ENCODE data around the gene TRAM1L1.

TRAM1L1 gene

DNA sequence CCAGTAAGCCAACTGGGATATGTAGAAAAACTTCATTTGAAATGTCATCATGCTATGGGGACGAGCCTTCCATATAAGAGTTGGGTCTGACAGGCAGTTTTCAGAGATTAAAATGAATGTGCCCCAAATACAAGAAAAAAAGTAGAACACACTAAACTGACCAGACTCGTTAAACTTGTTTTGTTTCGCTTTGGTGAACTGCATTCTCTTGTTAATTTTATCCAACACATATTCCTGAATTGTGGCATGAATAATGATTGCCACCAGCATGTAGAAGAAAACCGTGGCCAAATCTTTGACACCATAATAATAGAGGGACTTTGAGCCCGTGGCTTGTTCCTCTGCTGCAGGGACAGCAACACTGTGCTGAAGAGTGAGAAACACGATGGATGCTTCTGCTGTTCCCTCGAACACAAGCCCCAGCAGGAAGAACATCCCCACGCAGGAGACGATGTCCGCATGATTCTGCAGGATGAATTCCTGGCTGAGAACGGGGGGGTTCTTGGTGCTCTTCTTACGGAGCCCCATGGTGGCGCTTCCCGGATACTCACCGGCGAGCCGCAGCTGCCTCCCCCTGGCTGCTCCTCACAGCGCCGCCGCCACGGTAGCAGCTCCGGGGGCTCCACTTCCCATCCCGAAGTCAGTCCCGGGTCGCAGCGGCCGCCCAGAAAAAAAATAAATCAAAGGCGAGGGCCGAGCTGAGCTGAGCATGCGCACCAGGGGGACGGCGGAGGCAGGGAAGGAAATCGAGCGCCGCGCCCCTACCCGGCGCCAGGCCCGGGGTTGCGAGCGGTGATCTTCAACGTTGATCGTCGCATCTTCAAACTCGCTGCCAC lies at the start of gene TRAM1L1:
TRAM1L1 (minus strand) TSS at position 711 of the 836 bp plus-strand sequence; CDS start at position 528, 183 bp downstream.
- Histone ChIP-seq H3K9me2 (replicated peaks; ENCODE audit: insufficient read depth, low read length) (no peaks in the 10 kb centered on the region), H3K36me3 (ENCODE audit: low read length) (no peaks in the 10 kb centered on the region), H2AFZ (ENCODE audit: low read depth, low read length, severe bottlenecking) (no peak within 1 kb of the TSS), H3K4me2 (ENCODE audit: low read depth, low read length, poor library complexity, severe bottlenecking) (no peak within 1 kb of the TSS), H3F3A (ENCODE audit: insufficient read depth) (no peaks in the 10 kb centered on the region), H3K27ac (ENCODE audit: low read depth, low read length) (no peak within 1 kb of the TSS), H3K4me3 (ENCODE audit: insufficient read depth, low read length, poor library complexity, severe bottlenecking) (no peak within 1 kb of the TSS), H3K9ac (ENCODE audit: low read length) (no peak within 1 kb of the TSS), H3K79me2 (ENCODE audit: insufficient read depth, low read length) (no peaks in the 10 kb centered on the region), H3K27me3 (ENCODE audit: low read length) (no peaks in the 10 kb centered on the region), H4K20me1 (ENCODE audit: low read depth, low read length) (no peaks in the 10 kb centered on the region), H3K9me3 (ENCODE audit: insufficient read depth, low read length) (no peaks in the 10 kb centered on the region)
- TF ChIP-seq, protein P1, sequence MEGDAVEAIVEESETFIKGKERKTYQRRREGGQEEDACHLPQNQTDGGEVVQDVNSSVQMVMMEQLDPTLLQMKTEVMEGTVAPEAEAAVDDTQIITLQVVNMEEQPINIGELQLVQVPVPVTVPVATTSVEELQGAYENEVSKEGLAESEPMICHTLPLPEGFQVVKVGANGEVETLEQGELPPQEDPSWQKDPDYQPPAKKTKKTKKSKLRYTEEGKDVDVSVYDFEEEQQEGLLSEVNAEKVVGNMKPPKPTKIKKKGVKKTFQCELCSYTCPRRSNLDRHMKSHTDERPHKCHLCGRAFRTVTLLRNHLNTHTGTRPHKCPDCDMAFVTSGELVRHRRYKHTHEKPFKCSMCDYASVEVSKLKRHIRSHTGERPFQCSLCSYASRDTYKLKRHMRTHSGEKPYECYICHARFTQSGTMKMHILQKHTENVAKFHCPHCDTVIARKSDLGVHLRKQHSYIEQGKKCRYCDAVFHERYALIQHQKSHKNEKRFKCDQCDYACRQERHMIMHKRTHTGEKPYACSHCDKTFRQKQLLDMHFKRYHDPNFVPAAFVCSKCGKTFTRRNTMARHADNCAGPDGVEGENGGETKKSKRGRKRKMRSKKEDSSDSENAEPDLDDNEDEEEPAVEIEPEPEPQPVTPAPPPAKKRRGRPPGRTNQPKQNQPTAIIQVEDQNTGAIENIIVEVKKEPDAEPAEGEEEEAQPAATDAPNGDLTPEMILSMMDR (IDR thresholded peaks at IDR 0.05; ENCODE audit: insufficient read depth, low read length, poor library complexity, severe bottlenecking): no peak
- no peak for TF ChIP-seq EZH2phosphoT487 (conservative IDR thresholded peaks at IDR 0.05; ENCODE audit: low read length)

DNA sequence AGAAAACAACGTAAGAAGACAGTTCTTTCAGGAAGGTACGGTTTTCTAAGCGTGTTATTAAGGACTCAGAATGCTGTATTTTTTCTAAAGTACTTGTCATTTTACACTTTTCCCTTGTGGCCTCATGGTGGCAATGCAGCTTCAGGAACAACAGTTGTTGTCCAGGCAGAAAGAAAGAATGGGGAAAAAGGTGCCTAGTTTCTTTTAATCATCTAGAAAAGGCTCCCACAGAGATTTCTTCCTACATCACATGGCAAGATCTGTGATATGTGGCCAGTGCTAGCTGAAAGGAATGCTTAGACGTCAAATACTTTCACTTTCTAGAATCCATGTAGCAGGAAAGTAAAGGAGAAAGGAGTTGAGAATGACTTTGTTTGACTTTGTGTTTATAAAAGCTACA lies 49.0 kb upstream of the TRAM1L1 start:
- Histone ChIP-seq H3K4me2 (ENCODE audit: low read depth, low read length, poor library complexity, severe bottlenecking) (peak overlapping the region; percentile 53), H3K27ac (ENCODE audit: low read depth, low read length) (no peak overlapping the region), H3K4me3 (ENCODE audit: insufficient read depth, low read length, poor library complexity, severe bottlenecking) (no peak overlapping the region), H3K9ac (ENCODE audit: low read length) (peak overlapping the region; percentile 20; the same call in 1 of the 2 replicates), H3K27me3 (ENCODE audit: low read length) (no peaks in the 10 kb centered on the region), H3F3A (ENCODE audit: insufficient read depth) (no peaks in the 10 kb centered on the region), H3K9me3 (ENCODE audit: insufficient read depth, low read length) (no peaks in the 10 kb centered on the region), H4K20me1 (ENCODE audit: low read depth, low read length) (no peaks in the 10 kb centered on the region), H3K79me2 (ENCODE audit: insufficient read depth, low read length) (no peaks in the 10 kb centered on the region), H3K9me2 (replicated peaks; ENCODE audit: insufficient read depth, low read length) (no peaks in the 10 kb centered on the region), H2AFZ (ENCODE audit: low read depth, low read length, severe bottlenecking) (peak overlapping the region; percentile 80), H3K36me3 (ENCODE audit: low read length) (no peaks in the 10 kb centered on the region)
- no peak for TF ChIP-seq EZH2phosphoT487 (conservative IDR thresholded peaks at IDR 0.05; ENCODE audit: low read length)
- TF ChIP-seq, protein P1 (IDR thresholded peaks at IDR 0.05; ENCODE audit: insufficient read depth, low read length, poor library complexity, severe bottlenecking): no peak

- peak overlapping the region; percentile 34 for H2AFZ ChIP-seq (ENCODE audit: low read depth, low read length, severe bottlenecking)
- no peaks in the 10 kb centered on the region for H4K20me1 ChIP-seq (ENCODE audit: low read depth, low read length)
- H3K4me3 ChIP-seq (ENCODE audit: insufficient read depth, low read length, poor library complexity, severe bottlenecking): no peak overlapping the region
- H3K27ac ChIP-seq (ENCODE audit: low read depth, low read length): no peak overlapping the region
- H3F3A ChIP-seq (ENCODE audit: insufficient read depth): no peaks in the 10 kb centered on the region
- H3K9me3 ChIP-seq (ENCODE audit: insufficient read depth, low read length): no peaks in the 10 kb centered on the region
- H3K27me3 ChIP-seq (ENCODE audit: low read length): no peaks in the 10 kb centered on the region
- no peaks in the 10 kb centered on the region for H3K79me2 ChIP-seq (ENCODE audit: insufficient read depth, low read length)
- H3K36me3 ChIP-seq (ENCODE audit: low read length): no peaks in the 10 kb centered on the region
- H3K9me2 ChIP-seq (replicated peaks; ENCODE audit: insufficient read depth, low read length): no peaks in the 10 kb centered on the region
- no peak overlapping the region for H3K4me2 ChIP-seq (ENCODE audit: low read depth, low read length, poor library complexity, severe bottlenecking)
- no peak overlapping the region for H3K9ac ChIP-seq (ENCODE audit: low read length)
- TF ChIP-seq, protein P1 (IDR thresholded peaks at IDR 0.05; ENCODE audit: insufficient read depth, low read length, poor library complexity, severe bottlenecking): no peak
- TF ChIP-seq EZH2phosphoT487 (conservative IDR thresholded peaks at IDR 0.05; ENCODE audit: low read length): no peak
These were observed 11.5 kb upstream of the TRAM1L1 start for GRCh38 chr4:117096886-117097285.

Data from SU-DHL-6 (cell line).